DLD1 (cell line): ENCODE measurements around the gene TBRG4.

Source experiments
- in situ Hi-C: cut with HindIII; loops from 2 replicates; pipeline ENCODE4 v1.10.0; 2017; ENCODE audit warnings: low sequenced_read_pairs

Gene TBRG4

GRCh38 chr7:45145881-45146280, 34.4 kb upstream of the TBRG4 start:
- in situ Hi-C loops: no loop called here

DNA sequence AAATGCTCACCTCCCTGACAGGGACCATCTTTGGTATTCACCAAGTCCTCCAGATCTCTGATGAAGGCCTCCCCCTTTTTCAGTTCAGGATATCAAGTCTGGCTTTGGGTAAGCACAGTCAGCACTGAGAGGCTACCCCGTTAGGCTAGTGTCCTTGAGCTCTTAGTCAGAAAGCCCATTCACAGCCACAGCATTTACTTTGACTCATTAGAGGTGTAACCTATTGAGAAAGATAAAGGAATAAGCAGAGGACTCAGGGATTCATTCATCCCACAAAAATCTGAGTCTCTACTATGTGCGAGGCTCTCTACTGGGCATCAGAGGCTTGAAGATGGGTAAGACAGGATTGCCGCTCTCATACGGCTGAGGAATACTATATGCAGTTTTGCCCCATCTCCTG, 32.1 kb upstream of the TBRG4 start:
- in situ Hi-C loops: no loop called here

- in situ Hi-C loops: no loop called here
Measured at GRCh38 chr7:45140827-45141226, 29.3 kb upstream of the TBRG4 start.

DNA sequence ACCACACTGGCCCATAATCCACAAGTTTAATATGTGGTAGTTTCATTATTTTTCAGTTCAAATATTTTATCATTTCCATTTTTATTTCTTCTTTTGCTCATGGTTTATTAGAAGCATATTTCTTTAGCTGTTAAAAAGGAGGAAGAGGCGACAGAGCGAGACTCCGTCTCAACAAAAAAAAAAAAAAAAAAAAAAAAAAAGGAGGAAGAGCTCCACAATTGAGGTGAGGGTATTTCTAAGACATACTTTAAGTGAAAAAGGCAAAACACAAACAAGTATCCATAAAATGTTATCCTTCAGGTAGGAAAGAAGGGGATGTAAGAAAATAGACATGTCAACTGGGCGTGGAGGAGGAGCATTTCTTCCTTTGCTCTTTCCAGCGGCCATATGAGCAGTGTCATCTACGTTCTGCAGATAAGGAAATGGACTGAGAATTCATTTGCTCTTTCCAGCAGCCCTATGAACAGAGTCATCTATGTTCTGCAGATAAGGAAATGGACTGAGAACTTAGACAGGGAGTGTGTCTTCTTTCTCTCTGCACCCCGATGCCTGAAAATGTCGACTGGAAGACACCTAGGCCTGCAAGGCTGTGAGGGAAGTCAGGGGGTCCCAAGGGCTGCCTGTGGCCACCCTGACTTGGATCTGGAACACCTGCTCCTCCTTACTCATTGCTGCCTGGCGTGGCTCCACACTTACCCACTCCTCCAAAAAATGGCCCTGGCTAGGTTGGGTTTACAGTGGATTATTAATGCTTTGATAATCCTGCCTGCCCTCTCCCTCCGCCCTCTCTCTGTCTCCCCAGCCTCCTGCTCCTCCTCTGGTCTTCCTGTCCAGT, 27.2 kb upstream of the TBRG4 start:
- in situ Hi-C loops: no loop called here

- in situ Hi-C loops: no loop called here
Measured at GRCh38 chr7:45136106-45137060, 24.9 kb upstream of the TBRG4 start.

DNA sequence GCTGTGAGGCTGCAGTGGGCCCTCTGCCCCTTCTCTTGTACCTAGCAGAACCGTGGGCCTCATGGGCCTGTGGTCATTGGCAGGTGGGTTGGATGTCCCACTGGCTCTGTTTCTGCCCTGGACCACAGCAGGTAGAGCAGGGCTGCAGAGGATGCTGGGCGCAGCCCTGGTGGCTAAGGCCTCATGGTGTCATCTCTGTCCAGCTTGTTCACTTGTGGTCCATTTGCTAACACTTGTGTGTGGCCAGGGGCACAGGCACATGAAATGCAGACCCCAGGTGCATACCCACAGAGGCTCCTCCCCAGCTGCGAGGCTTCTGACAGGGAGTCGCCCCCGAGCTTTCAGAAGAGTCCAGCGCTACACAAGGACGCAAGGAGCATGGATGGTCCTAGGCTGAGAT, 22.4 kb upstream of the TBRG4 start:
- in situ Hi-C loops: no loop called here

DNA sequence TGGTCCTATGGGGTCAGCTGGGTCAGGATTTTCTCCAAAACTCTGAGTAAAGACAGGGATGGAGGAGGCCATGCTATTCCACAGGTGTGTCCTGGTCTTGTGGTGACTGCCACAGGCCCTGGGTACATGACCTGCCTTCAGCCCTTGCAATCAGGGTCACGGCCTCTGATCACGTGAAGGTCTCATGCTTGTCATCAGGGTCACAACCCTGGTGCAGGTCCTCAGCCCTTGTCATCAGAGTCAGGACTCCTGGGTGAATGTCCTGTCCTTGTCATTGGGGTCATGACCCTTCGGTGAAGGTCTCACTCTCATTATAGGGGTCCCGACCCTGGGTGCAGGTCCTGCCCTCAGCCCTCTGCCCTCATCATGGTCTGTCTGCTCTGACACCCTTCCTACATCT, 21.9 kb upstream of the TBRG4 start:
- in situ Hi-C loops: no loop called here

GRCh38 chr7:45132708-45133320, 21.3 kb upstream of the TBRG4 start:
- in situ Hi-C loops: no loop called here

DNA sequence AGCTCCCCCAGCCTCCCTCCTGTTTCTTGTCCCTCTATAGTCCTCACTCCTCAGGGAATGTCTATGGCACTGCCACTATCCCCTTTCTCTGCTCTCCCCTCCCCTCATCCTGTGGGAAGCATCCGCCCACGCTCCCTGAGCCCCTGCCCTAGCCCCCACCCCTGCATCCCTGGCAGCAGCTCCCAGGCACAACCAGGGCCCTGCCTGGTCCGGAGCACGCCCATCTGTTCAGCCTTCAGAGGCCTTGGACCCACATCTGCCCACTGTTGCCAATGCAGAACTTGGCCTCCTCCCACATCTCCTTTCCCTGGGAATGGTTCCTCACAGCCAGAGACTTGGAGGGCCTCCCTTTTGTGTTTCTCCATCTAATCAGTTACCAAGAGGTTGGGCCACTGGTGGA, 20.4 kb upstream of the TBRG4 start:
- in situ Hi-C loops: no loop called here

DNA sequence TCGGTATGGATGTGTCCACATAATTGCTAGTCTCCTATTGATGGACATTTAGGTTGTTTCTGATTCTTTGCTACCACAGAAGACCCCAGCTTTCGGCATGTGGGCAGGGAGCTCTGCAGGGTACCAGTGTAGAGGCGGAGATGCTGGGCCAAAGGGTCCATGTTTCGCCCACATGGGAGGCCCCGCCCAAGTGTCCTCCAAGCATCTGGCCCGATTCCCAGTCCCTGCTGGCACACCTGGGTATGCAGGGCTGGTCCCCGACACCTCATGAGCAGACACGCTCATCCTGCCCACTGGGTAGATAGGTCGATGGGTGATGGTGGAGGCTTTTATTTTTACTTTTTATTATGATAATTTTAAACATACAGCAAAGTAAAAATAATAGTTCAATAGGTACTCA, 19.4 kb upstream of the TBRG4 start:
- in situ Hi-C loops: no loop called here

DNA sequence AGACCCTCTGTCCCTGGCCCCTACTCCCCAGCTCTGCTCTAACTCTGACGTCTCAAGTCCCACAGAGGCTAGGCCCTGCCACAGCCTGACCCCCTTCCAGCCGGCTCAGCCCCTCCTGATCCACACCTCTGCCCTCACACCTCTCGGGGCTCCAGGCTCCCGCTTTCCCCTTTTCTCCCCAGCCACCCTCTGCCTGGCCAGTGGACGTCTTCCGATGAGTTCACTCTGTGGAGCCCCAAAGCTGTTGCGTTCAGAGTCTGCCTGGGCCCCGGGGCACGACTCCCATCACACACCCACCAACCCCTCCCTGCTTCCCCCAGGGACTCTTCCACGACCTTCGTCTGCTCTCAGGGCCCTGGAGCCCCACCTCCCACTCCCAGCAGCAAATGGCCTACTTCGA, 18.4 kb upstream of the TBRG4 start:
- in situ Hi-C loops: no loop called here

GRCh38 chr7:45129181-45129800, 17.8 kb upstream of the TBRG4 start:
- in situ Hi-C loops: no loop called here

GRCh38 chr7:45126920-45127319, 15.4 kb upstream of the TBRG4 start:
- in situ Hi-C loops: no loop called here

DNA sequence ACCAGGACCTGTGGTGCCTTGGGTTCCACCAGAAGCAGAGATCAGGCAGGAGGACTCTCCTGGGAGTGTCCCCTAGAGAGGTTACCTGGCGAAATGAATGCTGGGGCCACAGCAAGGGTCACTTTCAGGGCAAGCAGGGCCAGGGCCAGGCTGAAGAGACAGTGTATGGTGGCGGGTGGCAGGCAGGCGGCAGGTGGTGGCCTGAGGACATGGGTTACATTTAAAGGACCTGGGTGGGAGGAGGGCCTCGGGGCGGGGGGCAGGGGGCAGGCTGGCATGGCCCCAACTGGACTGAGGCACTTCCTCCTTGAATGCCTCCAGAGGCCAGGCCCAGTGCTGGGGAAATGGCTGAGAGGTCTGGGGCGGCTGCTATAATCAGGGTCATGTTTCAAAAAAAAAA, 14.7 kb upstream of the TBRG4 start:
- in situ Hi-C loops: no loop called here

DNA sequence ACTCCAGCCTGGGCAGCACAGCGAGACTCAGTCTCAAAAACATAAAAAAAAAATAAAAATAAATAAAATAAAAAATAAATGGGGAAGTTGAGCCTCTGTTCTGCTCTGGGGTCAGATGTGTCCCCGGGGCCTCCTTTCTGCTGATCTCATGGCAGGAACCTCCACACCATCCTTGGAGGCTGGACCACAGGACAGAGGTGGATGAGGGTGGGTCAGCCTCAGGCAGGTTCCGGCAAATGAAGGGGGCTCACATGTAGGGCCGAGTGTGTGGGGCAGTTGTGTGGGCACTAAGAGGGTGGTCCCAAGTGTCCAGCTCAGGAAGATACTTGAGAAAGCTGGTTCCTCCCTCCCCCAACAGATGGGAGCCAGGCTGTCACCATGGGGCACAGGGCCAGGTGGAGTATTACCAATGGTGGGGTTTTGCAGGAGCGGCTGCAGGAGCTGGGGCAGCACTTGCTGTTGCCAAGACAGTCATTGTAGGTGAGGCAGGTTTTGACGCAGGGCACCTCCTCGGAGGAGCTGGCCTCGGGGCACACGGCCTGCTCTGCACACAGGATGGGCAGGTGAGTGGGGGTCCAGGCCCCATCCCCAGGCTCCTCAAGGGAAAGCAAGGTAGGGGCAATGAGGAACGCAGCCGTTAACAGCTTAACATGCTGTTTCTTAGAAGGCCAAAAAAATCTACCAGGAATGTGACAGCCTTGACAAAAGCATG, 13.9 kb upstream of the TBRG4 start:
- in situ Hi-C loops: no loop called here

GRCh38 chr7:45123913-45124710, 12.6 kb upstream of the TBRG4 start:
- in situ Hi-C loops: no loop called here

- in situ Hi-C loops: no loop called here
Measured at GRCh38 chr7:45122975-45123860, 11.7 kb upstream of the TBRG4 start.

DNA sequence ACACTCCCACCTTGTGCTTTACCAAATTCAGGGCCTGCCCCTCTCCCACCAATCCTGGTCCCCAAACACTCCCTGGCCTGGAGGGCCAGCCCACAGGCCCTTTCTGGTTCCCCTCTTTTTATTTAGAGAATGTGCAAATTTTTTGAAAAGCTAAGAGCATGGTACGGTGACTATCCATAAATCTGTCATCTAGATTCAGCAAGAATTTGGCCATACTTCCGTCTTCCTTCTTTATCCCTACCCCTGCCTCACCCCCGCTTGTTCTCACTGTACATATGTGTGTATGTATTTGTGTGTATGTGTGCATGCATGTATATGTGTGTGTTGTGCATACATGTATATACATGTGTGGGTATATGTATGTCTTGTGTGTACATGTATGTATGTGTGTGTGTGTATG, 8.1 kb upstream of the TBRG4 start:
- in situ Hi-C loops: no loop called here

GRCh38 chr7:45118889-45119331, 7.4 kb upstream of the TBRG4 start:
- in situ Hi-C loops: no loop called here
